Tibial nerve (tissue), 3 donors: ENCODE results near the gene TMEM250.

Experiments
- CTCF ChIP-seq, 5 experiments: fragments of 200-600 bp in 3 of 5; fragments of 450-650 bp in 2 of 5; sonication (generic) in 3 of 5; IDR thresholded peaks; one replicate each; pipeline ENCODE4 v1.5.1; 2016 to 2019; ENCODE audit warnings: antibody characterized with exemption in 5 of 5, mild to moderate bottlenecking in 3 of 5, moderate library complexity in 2 of 5
- POLR2A ChIP-seq, 2 donors: fragments of 450-650 bp; IDR thresholded peaks; one replicate each; pipeline ENCODE4 v1.6.1; 2017; ENCODE audit warnings: antibody characterized with exemption in 2 of 2, mild to moderate bottlenecking in 2 of 2, moderate library complexity in 2 of 2

- TF ChIP-seq POLR2A (IDR thresholded peaks at IDR 0.05) (no peak), CTCF (IDR thresholded peaks at IDR 0.05) (no peak)
These were observed 30.7 kb upstream of the TMEM250 start for GRCh38 chr9:136149337-136149736.
